GM23338 (cell line): ENCODE measurements around the gene PFKP. TPM values are rescaled to one million over a fixed set of nuclear protein-coding genes. Genes with fewer than 3 reads are reported as not detected.
A peak's percentile ranks its signal among the peaks of the same experiment; 100 is the strongest.

Experiments
- ATAC-seq: fragments of 200-7000 bp; cut with Tn5 transposase; 3 replicates; pipeline ENCODE4 v1.9.1; 2020
- DNase-seq: peaks from one replicate; pipeline ENCODE4 v3.0.0-alpha.2; 2015; ENCODE audit warnings: low spot score
- H2AFZ ChIP-seq: fragments of 200-600 bp; sonication (generic); 2 replicates; pipeline ENCODE4 v1.8.0; 2016; ENCODE audit warnings: antibody characterized with exemption, mild to moderate bottlenecking, moderate library complexity
- H3F3A ChIP-seq: fragments of 200-600 bp; sonication (generic); replicated peaks from 2 replicates; pipeline ENCODE4 v1.8.0; 2017; ENCODE audit warnings: antibody characterized with exemption, mixed run types, low read depth
- H3K27ac ChIP-seq: fragments of 200-600 bp; sonication (generic); 2 replicates; pipeline ENCODE4 v1.6.1; 2016; ENCODE audit warnings: low read depth
- H3K27me3 ChIP-seq: fragments of 200-600 bp; sonication (generic); 2 replicates; pipeline ENCODE4 v1.8.0; 2016; ENCODE audit warnings: mild to moderate bottlenecking, mixed run types, moderate library complexity; ENCODE audit not compliant: insufficient read depth
- H3K36me3 ChIP-seq: fragments of 200-600 bp; sonication (generic); 2 replicates; pipeline ENCODE4 v1.8.0; 2016; ENCODE audit warnings: mild to moderate bottlenecking; ENCODE audit not compliant: insufficient read depth
- H3K4me1 ChIP-seq: fragments of 200-600 bp; sonication (generic); 2 replicates; pipeline ENCODE4 v1.8.0; 2016; ENCODE audit warnings: mild to moderate bottlenecking, moderate library complexity; ENCODE audit not compliant: insufficient read depth
- H3K4me2 ChIP-seq: fragments of 200-600 bp; sonication (generic); 2 replicates; pipeline ENCODE4 v1.7.1; 2017; ENCODE audit warnings: mixed run types
- H3K4me3 ChIP-seq: fragments of 200-600 bp; sonication (generic); 2 replicates; pipeline ENCODE4 v1.6.1; 2016; ENCODE audit warnings: mixed run types
- H3K79me2 ChIP-seq: fragments of 200-600 bp; sonication (generic); replicated peaks from 2 replicates; pipeline ENCODE4 v1.8.0; 2017; ENCODE audit warnings: mild to moderate bottlenecking; ENCODE audit not compliant: insufficient read depth
- H3K9me2 ChIP-seq: fragments of 200-600 bp; sonication (generic); 2 replicates; pipeline ENCODE4 v1.8.0; 2017; ENCODE audit not compliant: insufficient read depth
- H4K20me1 ChIP-seq: fragments of 200-600 bp; sonication (generic); replicated peaks from 2 replicates; pipeline ENCODE4 v1.8.0; 2017; ENCODE audit warnings: mild to moderate bottlenecking; ENCODE audit not compliant: insufficient read depth
- H3K27ac Mint-ChIP-seq: 2 replicates; pipeline ENCODE4 v1.8.0; 2020; ENCODE audit warnings: inconsistent platforms, mild to moderate bottlenecking, moderate library complexity, mixed read lengths
- H3K27me3 Mint-ChIP-seq: 3 replicates; pipeline ENCODE4 v1.8.0; 2022; ENCODE audit warnings: low read depth, mild to moderate bottlenecking, moderate library complexity, mixed read lengths, inconsistent platforms; ENCODE audit not compliant: insufficient read depth, poor library complexity
- H3K36me3 Mint-ChIP-seq: 3 replicates; pipeline ENCODE4 v1.8.0; 2021; ENCODE audit warnings: low read depth, mild to moderate bottlenecking, inconsistent platforms, moderate library complexity, mixed read lengths
- H3K4me1 Mint-ChIP-seq: 3 replicates; pipeline ENCODE4 v1.8.0; 2020; ENCODE audit warnings: mild to moderate bottlenecking, inconsistent platforms, mixed read lengths
- H3K4me3 Mint-ChIP-seq: 3 replicates; pipeline ENCODE4 v1.8.0; 2021; ENCODE audit warnings: moderate library complexity, mild to moderate bottlenecking, inconsistent platforms, mixed read lengths
- H3K9me3 Mint-ChIP-seq: 3 replicates; pipeline ENCODE4 v1.8.0; 2020; ENCODE audit warnings: moderate library complexity, mild to moderate bottlenecking, inconsistent platforms, mixed read lengths
- CREB1 ChIP-seq: fragments of 250-450 bp; sonication (Bioruptor Pico); IDR thresholded peaks from 2 replicates; pipeline ENCODE4 v1.5.0; 2020; ENCODE audit warnings: low read depth, mild to moderate bottlenecking, moderate library complexity
- EZH2 ChIP-seq: fragments of 200-600 bp; sonication (generic); IDR thresholded peaks from one replicate; pipeline ENCODE4 v1.8.0; 2017; ENCODE audit warnings: antibody characterized with exemption, mild to moderate bottlenecking, low read depth; ENCODE audit not compliant: unreplicated experiment
- EZH2phosphoT487 ChIP-seq: fragments of 200-600 bp; sonication (generic); IDR thresholded peaks from one replicate; pipeline ENCODE4 v1.8.1; 2018; ENCODE audit warnings: antibody characterized with exemption; ENCODE audit not compliant: unreplicated experiment
- JUNB ChIP-seq: IDR thresholded peaks from one replicate; pipeline ENCODE4 v1.6.1; 2016; ENCODE audit warnings: antibody characterized with exemption; ENCODE audit not compliant: unreplicated experiment
- NANOG ChIP-seq: IDR thresholded peaks from 2 replicates; pipeline ENCODE4 v1.6.1; 2016; ENCODE audit warnings: antibody characterized with exemption, borderline replicate concordance
- POLR2AphosphoS5 ChIP-seq: IDR thresholded peaks from 2 replicates; pipeline ENCODE4 v1.6.1; 2016; ENCODE audit warnings: antibody characterized with exemption, low read depth
- STAT1 ChIP-seq: IDR thresholded peaks from one replicate; pipeline ENCODE4 v1.6.1; 2016; ENCODE audit warnings: antibody characterized with exemption; ENCODE audit not compliant: unreplicated experiment
- ZNF114 ChIP-seq: fragments of 250-450 bp; sonication (Bioruptor Pico); IDR thresholded peaks from 2 replicates; pipeline ENCODE4 v1.5.0; 2020; ENCODE audit warnings: mild to moderate bottlenecking, moderate library complexity
- ZNF331 ChIP-seq: fragments of 250-450 bp; sonication (Bioruptor Pico); IDR thresholded peaks from 2 replicates; pipeline ENCODE4 v1.5.0; 2020; ENCODE audit warnings: low read depth, mild to moderate bottlenecking, moderate library complexity
- polyA plus RNA-seq: library from polyadenylated mRNA; unstranded; fragments of >200 nt; fragmentation: Nextera tagmentation; extraction: Ambion mirVana; gene quantifications from 2 replicates; pipeline ENCODE4 v1.2.1, GENCODE V29; 2016
- total RNA-seq: library from RNA; depleted of rRNA; stranded (reverse); fragments of >200 nt; shearing (Covaris generic); gene quantifications from 2 replicates; pipeline ENCODE4 v1.2.3, GENCODE V29; 2014
- TF ChIP-seq, protein P1 (sequence below): IDR thresholded peaks from 2 replicates; pipeline ENCODE4 v1.6.1; 2016; ENCODE audit warnings: antibody characterized with exemption
- TF ChIP-seq, protein P2 (sequence below), 2 experiments: fragments of 200-600 bp in 1 of 2; sonication (generic) in 1 of 2; conservative IDR thresholded peaks; 2 replicates each; pipeline versions ENCODE4 v1.5.1 to v1.6.1; 2016 to 2017; ENCODE audit warnings: antibody characterized with exemption in 2 of 2, low read depth in 2 of 2, mild to moderate bottlenecking in 2 of 2, moderate library complexity in 1 of 2
- TF ChIP-seq, protein P3 (sequence below): IDR thresholded peaks from one replicate; pipeline ENCODE4 v1.6.1; 2018; ENCODE audit warnings: antibody characterized with exemption; ENCODE audit not compliant: unreplicated experiment

The PFKP gene
- total and polyA plus RNA-seq, 2 experiments from 2014 or later = 56.3 to 120 TPM

DNA sequence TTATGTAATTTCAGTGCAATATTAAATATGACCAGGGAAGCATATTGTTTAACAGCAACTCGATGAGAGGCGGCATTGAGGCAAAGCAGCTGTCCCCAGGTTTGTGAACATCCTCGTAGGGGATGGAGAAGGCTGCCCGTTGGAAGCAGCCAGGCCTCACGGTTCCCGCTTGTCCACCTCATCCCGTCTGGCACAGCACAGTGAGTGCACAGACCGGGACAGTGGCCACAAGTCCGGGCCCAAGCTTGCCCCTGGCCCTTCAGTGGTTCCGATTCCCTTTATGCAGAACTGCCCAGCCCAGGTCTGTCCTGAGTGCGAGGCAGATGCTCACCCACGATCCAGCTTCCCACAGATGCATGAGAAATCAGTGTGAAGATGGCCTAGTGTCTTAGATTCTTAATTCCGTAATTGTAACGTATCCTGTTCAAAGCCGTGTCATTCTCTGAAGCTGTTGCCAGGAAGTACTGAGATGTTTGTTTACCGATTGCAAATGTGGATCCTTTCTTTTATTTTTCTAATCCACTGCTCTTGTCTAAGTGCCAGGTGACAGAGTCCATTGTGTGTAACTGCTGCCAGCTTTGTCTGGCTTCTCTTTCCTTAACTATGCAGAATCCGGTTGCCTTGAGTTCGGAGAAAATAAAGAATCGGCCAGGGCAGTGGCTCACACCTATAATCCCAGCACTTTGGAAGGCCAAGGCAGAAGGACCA is 35.5 kb downstream of the PFKP start:
- peaks cover 14% of the 10 kb centered on the region; the same call in 1 of the 2 replicates for H3K36me3 ChIP-seq
- H3F3A ChIP-seq = no peaks in the 10 kb centered on the region
- H3K4me1 ChIP-seq = no peaks in the 10 kb centered on the region
- peaks cover 16% of the 10 kb centered on the region for H4K20me1 ChIP-seq
- peaks cover 76% of the 10 kb centered on the region for H3K36me3 Mint-ChIP-seq
- ATAC-seq = no peak
- no peaks in the 10 kb centered on the region for H3K27me3 ChIP-seq
- H3K9me2 ChIP-seq = no peaks in the 10 kb centered on the region
- no peak overlapping the region for H2AFZ ChIP-seq
- peaks cover 7% of the 10 kb centered on the region for H3K27me3 Mint-ChIP-seq
- peak overlapping the region; percentile 90; the same call in 1 of the 2 replicates for H3K27ac ChIP-seq
- TF ChIP-seq, protein P1, sequence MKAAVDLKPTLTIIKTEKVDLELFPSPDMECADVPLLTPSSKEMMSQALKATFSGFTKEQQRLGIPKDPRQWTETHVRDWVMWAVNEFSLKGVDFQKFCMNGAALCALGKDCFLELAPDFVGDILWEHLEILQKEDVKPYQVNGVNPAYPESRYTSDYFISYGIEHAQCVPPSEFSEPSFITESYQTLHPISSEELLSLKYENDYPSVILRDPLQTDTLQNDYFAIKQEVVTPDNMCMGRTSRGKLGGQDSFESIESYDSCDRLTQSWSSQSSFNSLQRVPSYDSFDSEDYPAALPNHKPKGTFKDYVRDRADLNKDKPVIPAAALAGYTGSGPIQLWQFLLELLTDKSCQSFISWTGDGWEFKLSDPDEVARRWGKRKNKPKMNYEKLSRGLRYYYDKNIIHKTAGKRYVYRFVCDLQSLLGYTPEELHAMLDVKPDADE = no peak
- TF ChIP-seq EZH2phosphoT487 (no peak), EZH2 (no peak), CREB1 (CRISPR knock-in tag) (no peak), ZNF114 (CRISPR knock-in tag) (no peak), POLR2AphosphoS5 (no peak), JUNB (no peak), ZNF331 (CRISPR knock-in tag) (no peak), NANOG (no peak), STAT1 (no peak)
- TF ChIP-seq, protein P2, sequence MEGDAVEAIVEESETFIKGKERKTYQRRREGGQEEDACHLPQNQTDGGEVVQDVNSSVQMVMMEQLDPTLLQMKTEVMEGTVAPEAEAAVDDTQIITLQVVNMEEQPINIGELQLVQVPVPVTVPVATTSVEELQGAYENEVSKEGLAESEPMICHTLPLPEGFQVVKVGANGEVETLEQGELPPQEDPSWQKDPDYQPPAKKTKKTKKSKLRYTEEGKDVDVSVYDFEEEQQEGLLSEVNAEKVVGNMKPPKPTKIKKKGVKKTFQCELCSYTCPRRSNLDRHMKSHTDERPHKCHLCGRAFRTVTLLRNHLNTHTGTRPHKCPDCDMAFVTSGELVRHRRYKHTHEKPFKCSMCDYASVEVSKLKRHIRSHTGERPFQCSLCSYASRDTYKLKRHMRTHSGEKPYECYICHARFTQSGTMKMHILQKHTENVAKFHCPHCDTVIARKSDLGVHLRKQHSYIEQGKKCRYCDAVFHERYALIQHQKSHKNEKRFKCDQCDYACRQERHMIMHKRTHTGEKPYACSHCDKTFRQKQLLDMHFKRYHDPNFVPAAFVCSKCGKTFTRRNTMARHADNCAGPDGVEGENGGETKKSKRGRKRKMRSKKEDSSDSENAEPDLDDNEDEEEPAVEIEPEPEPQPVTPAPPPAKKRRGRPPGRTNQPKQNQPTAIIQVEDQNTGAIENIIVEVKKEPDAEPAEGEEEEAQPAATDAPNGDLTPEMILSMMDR (conservative IDR thresholded peaks at IDR 0.05; ENCODE audit: low read depth in 2 of 2) = no peak
- TF ChIP-seq, protein P3, sequence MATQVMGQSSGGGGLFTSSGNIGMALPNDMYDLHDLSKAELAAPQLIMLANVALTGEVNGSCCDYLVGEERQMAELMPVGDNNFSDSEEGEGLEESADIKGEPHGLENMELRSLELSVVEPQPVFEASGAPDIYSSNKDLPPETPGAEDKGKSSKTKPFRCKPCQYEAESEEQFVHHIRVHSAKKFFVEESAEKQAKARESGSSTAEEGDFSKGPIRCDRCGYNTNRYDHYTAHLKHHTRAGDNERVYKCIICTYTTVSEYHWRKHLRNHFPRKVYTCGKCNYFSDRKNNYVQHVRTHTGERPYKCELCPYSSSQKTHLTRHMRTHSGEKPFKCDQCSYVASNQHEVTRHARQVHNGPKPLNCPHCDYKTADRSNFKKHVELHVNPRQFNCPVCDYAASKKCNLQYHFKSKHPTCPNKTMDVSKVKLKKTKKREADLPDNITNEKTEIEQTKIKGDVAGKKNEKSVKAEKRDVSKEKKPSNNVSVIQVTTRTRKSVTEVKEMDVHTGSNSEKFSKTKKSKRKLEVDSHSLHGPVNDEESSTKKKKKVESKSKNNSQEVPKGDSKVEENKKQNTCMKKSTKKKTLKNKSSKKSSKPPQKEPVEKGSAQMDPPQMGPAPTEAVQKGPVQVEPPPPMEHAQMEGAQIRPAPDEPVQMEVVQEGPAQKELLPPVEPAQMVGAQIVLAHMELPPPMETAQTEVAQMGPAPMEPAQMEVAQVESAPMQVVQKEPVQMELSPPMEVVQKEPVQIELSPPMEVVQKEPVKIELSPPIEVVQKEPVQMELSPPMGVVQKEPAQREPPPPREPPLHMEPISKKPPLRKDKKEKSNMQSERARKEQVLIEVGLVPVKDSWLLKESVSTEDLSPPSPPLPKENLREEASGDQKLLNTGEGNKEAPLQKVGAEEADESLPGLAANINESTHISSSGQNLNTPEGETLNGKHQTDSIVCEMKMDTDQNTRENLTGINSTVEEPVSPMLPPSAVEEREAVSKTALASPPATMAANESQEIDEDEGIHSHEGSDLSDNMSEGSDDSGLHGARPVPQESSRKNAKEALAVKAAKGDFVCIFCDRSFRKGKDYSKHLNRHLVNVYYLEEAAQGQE = no peak
- 0 out of 2 replicates have a peak overlapping the region, but pooled peaks have one; percentile 48 for H3K4me2 ChIP-seq
- peak overlapping the region; percentile 9; the same call in 1 of the 2 replicates for H3K27ac Mint-ChIP-seq
- H3K4me3 Mint-ChIP-seq = no peak overlapping the region
- H3K4me1 Mint-ChIP-seq = peaks cover 4% of the 10 kb centered on the region
- H3K9me3 Mint-ChIP-seq = no peaks in the 10 kb centered on the region; the same call in 2 of the 3 replicates
- no peak overlapping the region for H3K4me3 ChIP-seq
- no peak for DNase-seq
- peaks cover 22% of the 10 kb centered on the region for H3K79me2 ChIP-seq
